Measurements from ENCODE around the gene SPAG8.

Gene SPAG8

DNA sequence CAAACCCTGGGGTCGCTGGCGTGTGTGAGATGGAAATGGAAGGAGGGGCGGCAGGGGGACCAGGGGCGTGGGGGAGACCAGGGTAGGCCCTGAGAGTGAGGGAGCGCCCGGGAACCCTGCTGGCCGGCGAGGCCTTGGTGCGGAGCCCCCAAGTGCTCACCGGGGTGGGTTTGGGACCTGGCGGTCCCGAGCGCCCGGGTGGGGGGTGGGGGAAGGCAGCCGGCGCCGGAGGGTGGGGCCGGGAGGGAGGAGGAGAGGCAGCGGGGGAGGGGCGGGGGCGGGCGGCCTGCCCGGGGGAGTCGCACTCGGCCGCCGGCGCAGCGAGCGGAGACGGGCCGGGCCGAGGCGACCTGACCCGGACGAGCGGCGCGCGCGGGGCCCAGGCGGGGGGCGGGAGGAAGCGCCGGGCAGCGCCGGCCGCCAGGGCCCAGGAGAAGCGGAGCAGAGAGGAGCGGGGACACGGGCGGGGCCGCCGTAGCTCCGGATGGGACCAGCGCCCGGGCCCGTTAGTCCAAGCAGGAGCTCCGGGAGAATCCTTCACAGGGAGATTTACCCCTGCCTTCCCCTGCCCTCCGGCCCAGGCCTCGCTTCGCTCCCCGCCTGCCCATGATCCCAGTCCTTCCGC, 20.7 kb downstream of the SPAG8 start, which contains the start of gene NPR2:
Gene NPR2, plus strand, starts transcription at position 295 of the 625 bp plus-strand sequence. CDS start 818 bp downstream, outside the sequence.
- peaks cover 26% of the 10 kb centered on the region for H3K4me1 Mint-ChIP-seq (ENCODE audit: low read depth)
- no peaks in the 10 kb centered on the region for H3K36me3 Mint-ChIP-seq (ENCODE audit: low read depth)
- peak within 1 kb of the TSS; percentile 18 for H3K27ac Mint-ChIP-seq
- intact Hi-C loops (cut with micrococcal nuclease), result no loop called here
- H3K27me3 Mint-ChIP-seq, result peaks cover 25% of the 10 kb centered on the region
- H3K9me3 Mint-ChIP-seq, result no peaks in the 10 kb centered on the region
- peak within 1 kb of the TSS; percentile 70 for H3K4me3 Mint-ChIP-seq

DNA sequence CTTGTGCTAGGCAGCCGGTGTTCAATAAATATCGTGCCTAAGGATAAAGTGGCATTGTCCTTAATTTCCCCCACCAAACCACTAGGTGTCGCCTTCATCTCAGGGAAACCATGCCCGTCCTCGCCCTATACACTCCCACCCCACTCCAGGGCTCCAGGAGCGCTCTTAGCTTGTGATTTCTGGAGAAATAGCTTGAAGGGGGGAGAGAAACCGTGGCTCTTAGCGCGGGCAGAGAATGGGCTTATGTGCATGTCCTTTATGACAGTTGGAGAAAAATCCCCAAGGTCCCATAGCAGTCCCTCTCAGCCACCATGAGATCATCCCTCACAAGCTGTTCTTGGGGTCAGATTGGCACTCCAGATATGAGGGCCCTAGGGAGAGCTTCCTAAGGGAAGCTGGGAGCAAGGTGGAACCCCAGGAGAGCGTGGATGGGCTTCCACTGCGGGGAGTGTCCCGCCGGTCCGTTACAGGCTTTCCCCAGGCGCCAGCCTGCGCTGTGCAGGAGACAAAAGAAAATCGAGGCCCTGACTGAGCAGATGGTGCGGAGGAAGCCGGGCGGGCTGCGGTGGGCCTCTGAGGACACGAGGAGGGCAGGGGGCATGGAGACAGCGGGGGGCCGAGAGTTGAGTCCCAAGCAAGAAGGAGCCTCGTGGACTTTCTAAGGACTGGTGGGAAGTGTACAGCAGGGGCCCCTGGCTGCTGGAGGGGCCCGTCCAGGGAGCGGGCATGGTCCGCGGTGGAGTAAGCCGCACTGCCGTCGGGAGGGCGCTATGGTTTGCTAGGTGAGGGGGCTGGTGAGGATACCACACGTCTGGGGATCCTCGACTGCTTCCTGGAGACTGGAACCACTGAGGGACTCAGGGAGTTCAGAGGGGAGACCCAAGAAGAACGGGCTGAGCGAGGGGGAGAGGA, 21.4 kb downstream of the SPAG8 start:
- Mint-ChIP-seq H3K36me3 (ENCODE audit: low read depth) (no peaks in the 10 kb centered on the region), H3K4me1 (ENCODE audit: low read depth) (peaks cover 25% of the 10 kb centered on the region), H3K4me3 (peak overlapping the region; percentile 70), H3K27ac (peak overlapping the region; percentile 18), H3K27me3 (peaks cover 25% of the 10 kb centered on the region), H3K9me3 (no peaks in the 10 kb centered on the region)
- intact Hi-C loops (cut with micrococcal nuclease), result loop anchor here (1.0 kb wide), 2 partner anchors 36 to 92 kb away; no protein-coding TSS in a partner anchor

DNA sequence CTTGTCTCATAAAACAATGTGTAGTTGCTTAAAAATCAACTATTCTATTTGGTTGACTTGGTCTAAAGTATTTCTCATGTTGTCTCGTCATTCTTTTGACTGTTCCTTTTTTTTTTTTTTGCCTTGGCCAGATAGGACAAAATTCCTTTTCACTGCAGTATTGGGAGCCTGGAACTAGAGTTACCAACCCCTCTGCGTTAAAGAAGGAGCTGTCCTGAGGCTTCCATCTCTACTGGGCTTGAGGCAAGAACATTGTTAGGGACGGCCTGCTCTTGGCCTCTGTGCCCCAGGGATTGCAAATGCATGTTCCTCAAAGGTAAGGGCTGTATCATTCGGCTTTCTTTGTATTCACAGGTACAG, 22.1 kb downstream of the SPAG8 start:
- Mint-ChIP-seq H3K27me3 (peaks cover 25% of the 10 kb centered on the region), H3K4me3 (no peak overlapping the region), H3K27ac (no peak overlapping the region), H3K4me1 (ENCODE audit: low read depth) (peaks cover 25% of the 10 kb centered on the region), H3K9me3 (no peaks in the 10 kb centered on the region), H3K36me3 (ENCODE audit: low read depth) (no peaks in the 10 kb centered on the region)
- intact Hi-C loops (cut with micrococcal nuclease), result loop anchor here (1.0 kb wide), 2 partner anchors 36 to 92 kb away; no protein-coding TSS in a partner anchor

DNA sequence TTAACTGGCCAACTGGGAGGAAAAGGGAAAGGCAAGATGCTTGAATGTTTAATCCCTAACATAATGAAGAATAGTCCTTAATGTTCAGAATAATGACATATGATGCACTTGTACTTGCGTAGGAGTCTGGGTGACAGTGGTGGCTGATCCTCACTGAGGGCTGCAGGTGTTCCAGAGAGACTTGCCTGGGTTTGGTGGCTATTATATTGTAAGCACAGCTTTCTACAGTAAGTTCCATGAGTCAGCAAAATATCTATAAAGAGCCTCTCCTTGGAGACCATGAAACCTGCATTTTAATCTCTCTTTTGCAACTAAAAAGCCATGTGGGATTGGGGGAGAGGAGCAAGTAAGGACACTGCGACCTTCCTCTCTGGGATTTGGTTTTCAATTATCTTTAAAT, 22.5 kb downstream of the SPAG8 start:
- Mint-ChIP-seq H3K27ac (no peak overlapping the region), H3K27me3 (peaks cover 25% of the 10 kb centered on the region), H3K9me3 (no peaks in the 10 kb centered on the region), H3K36me3 (ENCODE audit: low read depth) (no peaks in the 10 kb centered on the region), H3K4me3 (no peak overlapping the region), H3K4me1 (ENCODE audit: low read depth) (peaks cover 22% of the 10 kb centered on the region)
- intact Hi-C loops (cut with micrococcal nuclease), result no loop called here

DNA sequence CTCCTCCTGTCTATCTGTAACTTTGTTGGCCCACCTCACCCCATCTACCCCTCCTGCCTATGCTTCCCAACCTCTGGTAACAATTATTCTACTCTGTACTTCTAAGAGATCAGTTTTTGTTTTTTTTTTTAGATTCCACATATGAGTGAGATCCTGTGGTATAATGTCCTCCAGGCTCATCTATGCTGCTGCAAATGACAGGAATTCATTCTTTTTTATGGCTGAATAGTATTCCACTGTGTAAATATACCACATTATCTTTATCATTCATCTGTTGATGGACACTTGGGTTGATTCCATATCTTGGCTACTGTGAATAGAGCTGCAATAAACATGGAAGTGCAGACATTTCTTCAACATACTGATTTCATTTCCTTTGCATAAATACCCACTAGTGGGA, 28.6 kb downstream of the SPAG8 start:
- intact Hi-C loops (cut with micrococcal nuclease), result no loop called here
- no peaks in the 10 kb centered on the region for H3K36me3 Mint-ChIP-seq (ENCODE audit: low read depth)
- peaks cover 1% of the 10 kb centered on the region for H3K27me3 Mint-ChIP-seq
- peaks cover 8% of the 10 kb centered on the region for H3K4me1 Mint-ChIP-seq (ENCODE audit: low read depth)
- no peak overlapping the region for H3K4me3 Mint-ChIP-seq
- H3K27ac Mint-ChIP-seq, result no peak overlapping the region
- H3K9me3 Mint-ChIP-seq, result no peaks in the 10 kb centered on the region

DNA sequence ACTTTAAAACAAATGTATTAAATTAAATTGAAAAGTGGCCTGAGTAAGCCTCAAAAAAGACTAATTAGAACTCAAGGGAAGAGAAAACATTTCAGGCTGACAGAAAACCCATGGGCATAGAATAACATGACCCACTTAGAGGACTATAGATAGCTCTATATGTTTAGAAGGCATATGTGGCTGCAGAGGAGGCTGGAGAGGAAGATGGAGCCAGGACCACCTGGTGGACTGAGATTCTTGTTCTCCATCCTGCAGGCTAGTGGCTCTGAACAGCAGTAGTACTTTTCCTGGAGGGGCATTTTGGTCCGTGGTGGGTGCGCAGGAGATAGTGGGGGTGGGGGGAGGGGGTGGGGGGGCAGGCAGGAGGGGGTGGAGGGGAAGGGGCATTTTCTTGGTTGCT, 31.0 kb downstream of the SPAG8 start:
- H3K9me3 Mint-ChIP-seq, result no peaks in the 10 kb centered on the region

DNA sequence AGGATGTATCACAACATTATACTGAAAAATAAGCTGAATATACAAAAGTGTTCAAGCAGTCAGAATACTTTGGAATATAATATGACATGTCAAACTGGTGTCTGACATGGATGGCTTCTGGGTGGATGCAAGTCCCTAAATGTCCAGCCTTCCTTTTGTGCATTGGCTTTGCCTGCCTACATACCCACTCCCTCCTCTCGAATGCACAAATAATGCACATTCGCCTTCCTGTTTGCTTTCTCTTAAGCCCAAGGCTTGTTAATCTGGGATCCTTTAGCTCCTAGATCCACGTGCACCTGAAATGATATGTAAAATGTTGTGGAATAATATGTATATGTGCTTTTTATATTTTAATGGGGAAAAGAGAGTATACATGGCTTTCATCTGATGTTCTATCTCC, 33.6 kb downstream of the SPAG8 start:
- Mint-ChIP-seq H3K27ac (no peak overlapping the region), H3K27me3 (peaks cover 1% of the 10 kb centered on the region), H3K36me3 (ENCODE audit: low read depth) (no peaks in the 10 kb centered on the region), H3K4me3 (no peak overlapping the region), H3K4me1 (ENCODE audit: low read depth) (peaks cover 17% of the 10 kb centered on the region), H3K9me3 (no peaks in the 10 kb centered on the region)
- intact Hi-C loops (cut with micrococcal nuclease), result no loop called here

More for the DNA sequence above, 31.0 kb downstream of the SPAG8 start:
- intact Hi-C loops (cut with micrococcal nuclease), result no loop called here
- H3K4me3 Mint-ChIP-seq, result no peak overlapping the region
- H3K36me3 Mint-ChIP-seq (ENCODE audit: low read depth), result no peaks in the 10 kb centered on the region
- H3K27me3 Mint-ChIP-seq, result peaks cover 1% of the 10 kb centered on the region
- peaks cover 3% of the 10 kb centered on the region for H3K4me1 Mint-ChIP-seq (ENCODE audit: low read depth)
- no peak overlapping the region for H3K27ac Mint-ChIP-seq

DNA sequence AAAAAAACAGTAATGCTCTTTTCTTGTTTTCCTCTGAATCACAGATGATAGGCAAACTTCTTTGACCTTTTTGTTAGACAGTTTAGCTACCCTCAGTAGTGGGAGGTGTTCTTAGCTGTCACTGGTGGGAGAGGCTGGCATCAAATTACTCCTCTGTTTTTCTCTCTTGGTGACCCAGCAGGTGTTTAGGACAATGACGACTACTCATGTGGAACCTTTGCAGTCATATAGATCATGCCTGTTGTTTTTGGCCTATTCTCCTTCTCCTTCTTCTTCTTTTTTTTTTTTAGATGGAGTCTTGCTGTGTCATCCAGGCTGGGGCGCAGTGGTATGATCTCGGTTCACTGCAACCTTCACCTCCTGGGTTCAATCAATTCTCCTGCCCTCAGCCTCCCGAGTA, 36.0 kb downstream of the SPAG8 start:
- Mint-ChIP-seq H3K27me3 (peaks cover 1% of the 10 kb centered on the region), H3K27ac (peak overlapping the region; percentile 41), H3K4me1 (ENCODE audit: low read depth) (peaks cover 17% of the 10 kb centered on the region), H3K36me3 (ENCODE audit: low read depth) (no peaks in the 10 kb centered on the region), H3K4me3 (no peak overlapping the region), H3K9me3 (no peaks in the 10 kb centered on the region)
- intact Hi-C loops (cut with micrococcal nuclease), result no loop called here

DNA sequence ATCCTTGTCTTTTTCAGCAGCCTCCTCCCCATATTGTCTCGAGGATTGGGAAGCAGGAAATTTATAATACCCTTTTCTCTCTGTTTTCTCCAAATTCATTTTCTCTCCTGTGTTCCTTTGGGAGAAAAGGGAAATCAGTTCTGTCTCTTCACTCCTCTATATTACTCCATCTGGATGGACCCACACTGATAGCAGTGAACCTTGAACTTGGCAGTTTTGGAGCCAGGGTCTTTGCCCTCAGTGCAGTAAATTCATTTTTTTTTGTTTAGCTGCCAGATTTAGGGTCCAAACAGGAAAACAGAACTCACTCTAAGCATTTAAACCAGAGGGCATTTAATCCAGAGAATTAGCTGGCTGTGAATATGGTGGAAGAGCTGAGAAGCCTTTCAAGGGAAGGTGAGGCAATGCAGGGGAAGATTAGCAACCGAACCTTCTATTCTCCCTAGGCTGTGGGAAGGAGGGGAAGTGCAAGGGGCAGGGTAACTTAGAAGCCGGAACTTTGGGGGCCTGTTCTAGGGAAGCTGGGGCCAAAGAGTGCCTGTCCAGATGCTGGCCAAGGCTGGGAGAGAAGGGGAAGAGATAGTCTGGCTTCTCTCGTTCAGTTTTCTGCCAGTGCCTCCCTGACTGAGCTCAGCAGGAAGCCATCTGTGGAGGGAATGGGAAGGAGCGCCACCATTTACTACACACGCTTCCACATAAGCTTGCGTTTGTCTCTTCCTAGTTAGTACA, 37.0 kb downstream of the SPAG8 start:
- H3K4me1 Mint-ChIP-seq (ENCODE audit: low read depth), result peaks cover 17% of the 10 kb centered on the region
- H3K9me3 Mint-ChIP-seq, result no peaks in the 10 kb centered on the region
- peaks cover 1% of the 10 kb centered on the region for H3K27me3 Mint-ChIP-seq
- H3K27ac Mint-ChIP-seq, result peak overlapping the region; percentile 68
- no peaks in the 10 kb centered on the region for H3K36me3 Mint-ChIP-seq (ENCODE audit: low read depth)
- intact Hi-C loops (cut with micrococcal nuclease), result no loop called here
- H3K4me3 Mint-ChIP-seq, result no peak overlapping the region

DNA sequence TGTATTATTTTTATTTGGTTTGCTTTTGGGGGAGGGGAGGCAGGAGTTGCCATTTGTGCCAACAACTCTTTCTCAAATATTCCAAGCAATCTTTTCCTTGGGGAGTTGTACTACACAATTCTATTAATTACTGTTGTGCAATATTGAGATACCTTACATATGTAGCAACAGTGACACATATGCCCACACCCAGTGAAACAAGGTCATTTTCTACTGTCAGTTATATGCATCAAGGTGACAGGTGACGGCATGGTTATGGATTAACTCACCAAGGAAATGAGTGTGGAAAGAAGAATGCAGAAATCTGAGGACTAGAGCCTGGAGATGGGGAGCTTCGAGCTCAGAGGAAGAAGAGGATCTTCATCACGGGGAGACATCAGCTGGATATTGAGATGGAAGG, 40.1 kb downstream of the SPAG8 start:
- H3K4me3 Mint-ChIP-seq, result no peak overlapping the region
- H3K4me1 Mint-ChIP-seq (ENCODE audit: low read depth), result peaks cover 17% of the 10 kb centered on the region
- H3K27ac Mint-ChIP-seq, result no peak overlapping the region
- H3K9me3 Mint-ChIP-seq, result no peaks in the 10 kb centered on the region
- H3K27me3 Mint-ChIP-seq, result no peaks in the 10 kb centered on the region
- no peaks in the 10 kb centered on the region for H3K36me3 Mint-ChIP-seq (ENCODE audit: low read depth)
- intact Hi-C loops (cut with micrococcal nuclease), result no loop called here

DNA sequence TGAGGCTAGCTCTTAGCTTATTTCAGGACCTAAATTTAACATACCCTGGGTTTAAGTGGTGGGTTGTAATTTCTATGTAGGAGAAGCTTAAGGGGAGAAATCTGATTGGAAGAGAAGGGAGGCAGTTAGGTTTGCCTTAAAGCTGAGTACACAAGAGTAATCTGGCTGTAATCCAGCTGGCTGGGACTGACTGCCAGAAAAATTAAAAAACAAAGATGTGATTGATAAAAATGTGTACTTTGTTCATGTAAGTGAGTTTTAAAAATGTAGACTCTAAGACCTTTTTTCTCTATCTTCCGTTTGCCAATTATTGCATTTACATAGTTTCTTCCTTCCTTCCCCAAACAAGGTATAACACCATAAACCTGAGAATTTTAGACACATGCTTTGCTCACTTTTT, 40.5 kb downstream of the SPAG8 start:
- no peak overlapping the region for H3K27ac Mint-ChIP-seq
- H3K4me3 Mint-ChIP-seq, result no peak overlapping the region
- H3K4me1 Mint-ChIP-seq (ENCODE audit: low read depth), result peaks cover 17% of the 10 kb centered on the region
- H3K27me3 Mint-ChIP-seq, result no peaks in the 10 kb centered on the region
- H3K9me3 Mint-ChIP-seq, result no peaks in the 10 kb centered on the region
- no peaks in the 10 kb centered on the region for H3K36me3 Mint-ChIP-seq (ENCODE audit: low read depth)
- intact Hi-C loops (cut with micrococcal nuclease), result no loop called here

DNA sequence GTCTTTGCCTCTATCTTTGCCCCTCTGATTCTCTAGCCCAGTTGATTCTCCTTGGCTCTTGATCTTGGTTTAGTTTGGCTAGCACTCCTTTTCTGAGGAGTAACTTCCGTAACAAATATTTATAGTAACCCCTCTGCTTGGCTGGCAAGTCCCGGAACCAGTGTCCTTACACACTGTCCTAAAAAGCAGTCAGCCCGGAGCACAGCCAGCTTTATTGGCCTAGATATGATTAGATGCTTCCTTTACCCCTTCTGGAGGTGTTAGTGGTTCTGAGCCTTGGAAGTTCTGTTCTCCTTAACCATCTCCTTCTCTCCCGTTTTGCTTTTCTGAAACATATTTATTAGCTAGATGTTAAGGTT, 41.0 kb downstream of the SPAG8 start:
- no peaks in the 10 kb centered on the region for H3K9me3 Mint-ChIP-seq
- H3K4me3 Mint-ChIP-seq, result no peak overlapping the region
- H3K36me3 Mint-ChIP-seq (ENCODE audit: low read depth), result no peaks in the 10 kb centered on the region
- H3K4me1 Mint-ChIP-seq (ENCODE audit: low read depth), result peaks cover 13% of the 10 kb centered on the region
- no peaks in the 10 kb centered on the region for H3K27me3 Mint-ChIP-seq
- no peak overlapping the region for H3K27ac Mint-ChIP-seq
- intact Hi-C loops (cut with micrococcal nuclease), result no loop called here

DNA sequence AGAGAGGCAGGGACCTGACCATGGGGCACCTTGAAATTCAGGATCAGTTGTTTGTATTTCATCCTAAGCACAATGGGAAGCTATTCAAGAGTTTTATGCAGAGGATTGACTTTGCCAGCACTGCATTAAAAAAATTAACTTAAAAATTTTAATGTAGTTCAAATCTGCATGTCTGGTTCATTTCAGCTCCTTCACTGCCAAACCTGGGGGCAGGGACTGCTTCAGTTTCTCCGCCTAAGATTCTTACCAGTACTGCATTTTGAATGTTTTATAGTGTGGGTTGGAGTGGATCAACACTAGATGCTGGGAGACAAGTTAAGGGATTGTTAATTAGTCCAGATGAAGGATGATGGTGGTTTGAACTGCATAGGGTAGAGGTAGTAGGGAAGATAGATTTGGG, 42.3 kb downstream of the SPAG8 start:
- H3K4me1 Mint-ChIP-seq (ENCODE audit: low read depth), result peaks cover under 1% of the 10 kb centered on the region
- H3K9me3 Mint-ChIP-seq, result no peaks in the 10 kb centered on the region
- H3K27me3 Mint-ChIP-seq, result no peaks in the 10 kb centered on the region
- H3K36me3 Mint-ChIP-seq (ENCODE audit: low read depth), result no peaks in the 10 kb centered on the region
- intact Hi-C loops (cut with micrococcal nuclease), result no loop called here
- H3K27ac Mint-ChIP-seq, result no peak overlapping the region
- no peak overlapping the region for H3K4me3 Mint-ChIP-seq

DNA sequence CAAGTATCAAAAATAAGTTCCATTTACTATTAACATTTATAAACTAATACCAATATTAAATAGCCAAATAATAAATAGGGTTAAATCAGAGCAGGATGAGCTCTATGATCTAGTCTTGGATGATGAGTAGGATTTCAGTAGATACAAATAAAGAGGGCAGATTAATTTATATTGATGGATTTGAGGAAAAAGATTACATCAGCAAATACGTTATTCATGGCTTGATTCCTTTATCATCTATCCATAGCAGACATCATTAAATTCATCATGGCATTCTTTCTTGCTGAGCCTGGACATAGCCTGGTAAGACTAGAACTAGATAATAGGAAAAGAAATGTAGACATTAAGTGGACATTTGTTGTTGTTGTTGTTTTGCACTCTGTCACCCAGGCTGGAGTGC, 44.6 kb downstream of the SPAG8 start:
- Mint-ChIP-seq H3K4me1 (ENCODE audit: low read depth) (no peaks in the 10 kb centered on the region), H3K4me3 (no peak overlapping the region), H3K9me3 (no peaks in the 10 kb centered on the region), H3K36me3 (ENCODE audit: low read depth) (no peaks in the 10 kb centered on the region), H3K27ac (no peak overlapping the region), H3K27me3 (no peaks in the 10 kb centered on the region)
- intact Hi-C loops (cut with micrococcal nuclease), result no loop called here
